ENCODE measurements around the gene ME2.

DNA sequence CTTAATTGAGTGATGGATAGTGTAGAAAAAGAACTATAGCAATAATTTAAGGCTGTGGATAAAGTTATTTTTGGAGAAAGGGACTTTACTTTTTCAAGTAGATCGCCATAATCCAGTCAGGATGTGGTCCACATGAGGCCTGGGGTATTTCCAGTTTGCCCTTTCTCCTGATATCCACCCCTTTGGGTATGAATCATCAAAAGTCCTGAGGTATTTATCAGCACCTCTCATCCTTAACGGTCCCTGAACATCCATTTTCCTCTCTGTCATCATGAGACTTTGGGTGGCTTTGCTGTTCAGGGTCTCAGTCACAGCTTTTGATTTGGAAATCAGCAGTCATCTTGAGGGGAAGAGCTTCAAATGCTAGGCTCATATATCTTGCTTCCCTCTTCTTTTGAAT, 49.6 kb downstream of the ME2 start:
- TF ChIP-seq, protein P1, sequence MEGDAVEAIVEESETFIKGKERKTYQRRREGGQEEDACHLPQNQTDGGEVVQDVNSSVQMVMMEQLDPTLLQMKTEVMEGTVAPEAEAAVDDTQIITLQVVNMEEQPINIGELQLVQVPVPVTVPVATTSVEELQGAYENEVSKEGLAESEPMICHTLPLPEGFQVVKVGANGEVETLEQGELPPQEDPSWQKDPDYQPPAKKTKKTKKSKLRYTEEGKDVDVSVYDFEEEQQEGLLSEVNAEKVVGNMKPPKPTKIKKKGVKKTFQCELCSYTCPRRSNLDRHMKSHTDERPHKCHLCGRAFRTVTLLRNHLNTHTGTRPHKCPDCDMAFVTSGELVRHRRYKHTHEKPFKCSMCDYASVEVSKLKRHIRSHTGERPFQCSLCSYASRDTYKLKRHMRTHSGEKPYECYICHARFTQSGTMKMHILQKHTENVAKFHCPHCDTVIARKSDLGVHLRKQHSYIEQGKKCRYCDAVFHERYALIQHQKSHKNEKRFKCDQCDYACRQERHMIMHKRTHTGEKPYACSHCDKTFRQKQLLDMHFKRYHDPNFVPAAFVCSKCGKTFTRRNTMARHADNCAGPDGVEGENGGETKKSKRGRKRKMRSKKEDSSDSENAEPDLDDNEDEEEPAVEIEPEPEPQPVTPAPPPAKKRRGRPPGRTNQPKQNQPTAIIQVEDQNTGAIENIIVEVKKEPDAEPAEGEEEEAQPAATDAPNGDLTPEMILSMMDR (IDR thresholded peaks at IDR 0.05): no peak
- TF ChIP-seq EZH2 (IDR thresholded peaks at IDR 0.05; ENCODE audit: borderline replicate concordance, insufficient read depth, low read depth, low read length, poor library complexity, severe bottlenecking): no peak

Measured in B cell (primary cell).